ENCODE measurements around the gene C15orf61.

Gene C15orf61

DNA sequence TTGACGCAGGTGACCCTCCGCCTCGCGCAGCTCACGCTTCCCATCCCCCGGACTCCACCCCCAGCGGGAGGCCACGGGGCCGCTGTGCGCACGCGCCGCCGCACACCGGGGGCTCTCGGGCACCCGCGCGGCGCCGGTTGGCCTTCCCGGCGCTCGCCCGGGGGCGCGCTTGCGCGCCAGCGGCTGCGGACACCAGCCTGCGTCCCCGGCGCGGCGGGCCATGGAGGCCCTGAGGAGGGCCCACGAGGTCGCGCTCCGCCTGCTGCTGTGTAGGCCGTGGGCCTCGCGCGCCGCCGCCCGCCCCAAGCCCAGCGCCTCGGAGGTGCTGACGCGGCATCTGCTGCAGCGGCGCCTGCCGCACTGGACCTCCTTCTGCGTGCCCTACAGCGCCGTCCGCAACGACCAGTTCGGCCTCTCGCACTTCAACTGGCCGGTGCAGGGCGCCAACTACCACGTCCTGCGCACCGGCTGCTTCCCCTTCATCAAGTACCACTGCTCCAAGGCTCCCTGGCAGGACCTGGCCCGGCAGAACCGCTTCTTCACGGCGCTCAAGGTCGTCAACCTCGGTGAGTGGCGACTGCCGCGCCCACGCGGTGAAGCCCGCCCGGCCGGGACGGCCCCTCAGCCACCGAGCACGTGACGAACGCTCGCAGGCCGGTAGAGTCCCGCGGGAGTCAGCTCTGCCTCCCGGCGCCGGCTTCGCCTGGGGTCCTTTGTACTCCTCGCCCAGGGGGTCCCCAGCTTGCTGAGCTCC is at the start of gene C15orf61:
Gene C15orf61, plus strand, starts transcription at position 103 of the 754 bp plus-strand sequence. Its CDS starts 118 bp downstream, at position 221.
- DNase-seq, result no peak

DNA sequence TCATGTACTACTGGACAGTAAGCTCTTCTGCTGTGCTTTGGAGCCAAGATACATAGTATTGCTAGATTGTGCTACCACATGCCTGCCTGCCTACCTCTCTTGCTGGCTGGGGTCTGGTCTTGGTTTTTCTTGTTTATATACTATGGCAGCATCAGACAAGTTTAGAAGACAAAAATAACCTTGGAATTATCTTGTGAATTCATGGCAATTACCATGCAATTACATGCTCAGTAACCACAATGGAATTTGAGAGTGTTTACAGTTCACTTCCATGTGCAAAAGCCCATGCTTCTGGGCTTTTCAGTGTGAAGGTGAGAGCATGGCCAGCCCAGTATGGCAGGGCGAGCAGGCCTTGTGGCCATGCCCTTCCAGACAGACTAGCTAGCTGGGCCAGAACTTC is 48.0 kb upstream of the C15orf61 start:
- DNase-seq, result no peak

DNA sequence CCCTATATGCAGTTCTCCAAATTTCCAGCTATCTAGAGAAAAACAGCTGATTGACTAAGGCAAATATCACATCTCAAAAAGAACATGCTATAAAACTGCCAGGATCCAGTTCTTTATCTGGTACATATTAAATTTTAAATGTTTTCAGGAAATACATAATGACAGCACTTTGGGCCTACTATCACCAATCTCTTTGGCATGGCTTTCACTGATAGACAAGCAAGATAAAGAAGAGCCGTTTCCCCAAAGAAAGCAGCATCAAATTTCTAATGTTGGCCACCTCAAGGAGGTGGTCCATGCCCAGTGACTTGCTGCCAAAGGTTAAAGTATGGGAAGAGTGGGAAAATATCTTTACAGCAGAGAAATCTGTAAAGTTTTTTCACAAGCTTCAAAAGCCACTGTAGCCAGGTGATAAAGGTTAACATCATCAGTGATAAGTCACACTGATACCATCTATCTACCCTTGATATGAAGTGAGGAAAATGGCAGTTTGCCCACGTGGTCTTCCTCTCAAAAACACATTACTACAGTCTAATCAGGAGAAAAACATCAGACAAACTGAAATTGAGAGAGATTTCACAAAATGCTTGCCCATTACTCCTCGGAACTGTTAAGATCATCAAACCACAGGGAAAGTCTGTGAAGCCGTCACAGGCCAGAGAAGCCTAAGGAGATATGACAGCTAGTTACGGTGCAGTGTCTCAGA is 46.4 kb upstream of the C15orf61 start:
- no peak for DNase-seq

DNA sequence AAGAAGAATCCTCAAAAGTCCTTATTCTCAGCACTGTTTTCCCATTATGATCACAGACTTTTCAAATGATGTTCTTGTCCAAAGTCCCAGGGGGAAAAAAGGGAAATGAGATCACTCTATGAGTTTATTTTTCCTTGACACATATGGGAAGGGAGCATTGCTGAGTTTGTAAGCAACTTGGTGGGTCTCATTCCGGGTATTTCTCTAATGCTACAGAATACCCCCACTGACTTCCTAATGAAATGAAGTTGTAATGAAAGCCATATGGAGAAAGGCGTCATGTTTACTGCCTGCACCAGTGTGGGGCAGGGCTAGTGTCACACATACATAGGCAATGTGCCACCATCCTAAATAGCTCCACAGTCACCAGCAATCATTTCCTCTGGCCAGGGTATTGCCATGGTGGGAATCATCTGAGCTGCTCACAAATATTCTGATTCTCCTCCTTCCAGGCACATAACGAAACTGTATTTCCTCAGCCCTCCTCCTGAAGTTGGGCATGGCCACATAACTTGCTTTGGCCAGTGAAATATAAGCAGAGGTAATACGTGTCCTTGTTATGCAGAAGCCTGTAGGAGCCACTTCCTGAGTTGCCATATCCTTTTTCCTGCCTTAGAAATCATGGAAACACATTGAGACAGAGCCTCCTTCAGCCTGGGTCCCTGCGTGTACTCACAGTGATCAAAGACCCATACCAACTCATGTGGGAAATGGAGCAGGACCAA is 41.0 kb upstream of the C15orf61 start:
- DNase-seq, result no peak

DNA sequence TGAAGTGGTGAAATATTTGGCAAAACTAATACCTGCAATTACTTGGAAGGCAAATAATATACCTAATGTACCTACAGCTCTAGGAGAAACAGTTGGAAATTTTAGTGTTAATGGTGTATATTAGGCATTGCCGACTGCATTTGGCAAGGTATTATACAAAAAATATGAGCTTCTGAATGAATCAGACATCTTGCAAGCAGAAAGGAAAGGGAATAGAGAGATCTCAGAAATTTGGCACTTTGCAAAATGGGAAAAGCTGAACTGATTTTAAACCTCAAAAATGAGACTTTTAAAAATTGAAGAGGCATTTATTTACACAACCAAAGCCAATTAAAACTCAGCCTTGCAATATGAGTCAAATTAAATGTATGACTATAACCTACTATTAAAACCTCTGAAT is 40.2 kb upstream of the C15orf61 start:
- no peak for DNase-seq

DNA sequence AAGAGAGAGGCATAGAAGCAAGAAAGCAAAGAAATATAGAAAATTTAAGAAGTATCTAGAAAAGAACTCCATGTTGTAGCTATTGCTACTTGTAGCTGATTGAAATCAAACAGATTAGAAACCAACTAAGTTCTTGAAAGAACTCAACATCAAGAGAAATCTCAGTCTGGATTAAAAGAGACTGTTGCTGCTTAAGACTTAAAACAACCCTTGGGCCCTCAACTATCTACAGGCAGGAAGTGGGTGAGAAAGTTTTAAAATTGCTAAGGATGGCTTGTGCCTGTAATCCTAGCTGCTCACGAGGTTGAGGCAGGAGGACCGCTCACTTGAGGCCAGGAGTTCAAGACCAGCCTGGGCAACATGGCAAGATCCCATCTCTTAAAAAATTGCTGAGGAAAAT is 39.3 kb upstream of the C15orf61 start:
- no peak for DNase-seq

DNA sequence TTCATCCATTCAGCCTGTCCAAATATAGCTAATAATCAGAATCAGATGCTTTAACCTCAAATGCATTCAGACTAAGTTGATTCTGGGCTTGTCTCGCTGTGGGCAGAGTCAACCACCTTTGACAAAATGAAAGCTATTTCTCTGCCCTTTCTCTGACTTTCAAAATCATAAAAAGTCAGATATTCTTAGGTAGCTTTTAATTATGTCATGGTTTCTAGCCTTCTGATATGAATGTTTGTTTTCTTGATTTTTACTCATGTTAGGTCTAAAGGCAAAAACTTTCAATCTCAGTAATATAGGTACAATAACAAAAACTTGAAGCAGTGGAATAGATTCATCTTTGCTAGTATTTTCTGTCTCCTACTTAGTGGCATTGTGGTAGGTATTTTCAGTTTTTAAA is 25.3 kb upstream of the C15orf61 start:
- no peak for DNase-seq

DNA sequence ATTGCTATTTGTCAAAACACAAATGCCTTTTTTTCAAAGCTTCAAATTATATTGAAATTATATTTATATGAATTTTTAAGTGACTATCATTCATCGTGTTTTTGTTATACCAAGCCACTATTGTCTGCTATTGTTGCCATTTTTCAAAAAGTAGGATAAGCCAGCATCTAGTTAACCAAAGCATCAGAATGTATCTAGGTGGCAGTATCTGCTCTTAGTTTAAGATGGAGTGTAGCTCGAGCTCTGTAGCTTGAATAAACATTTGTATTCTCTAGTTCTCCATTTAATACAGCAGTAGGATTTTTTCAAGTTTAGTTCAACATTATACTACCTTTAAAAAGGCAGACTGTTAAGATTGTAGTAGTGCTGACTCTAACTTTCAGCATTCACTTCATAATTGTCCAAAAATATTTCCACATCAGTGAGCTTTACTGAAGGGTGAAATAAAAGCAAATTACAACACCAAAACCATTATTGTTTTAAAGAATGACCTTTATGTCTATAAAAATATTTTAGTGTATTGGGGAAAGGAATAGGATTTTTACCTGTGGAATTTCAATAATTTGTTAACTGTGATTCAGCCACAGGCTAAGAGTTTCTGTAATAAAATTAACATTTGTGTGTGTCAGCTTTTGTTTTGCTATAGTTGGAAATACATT is 19.6 kb upstream of the C15orf61 start:
- peak; percentile 6 for DNase-seq

DNA sequence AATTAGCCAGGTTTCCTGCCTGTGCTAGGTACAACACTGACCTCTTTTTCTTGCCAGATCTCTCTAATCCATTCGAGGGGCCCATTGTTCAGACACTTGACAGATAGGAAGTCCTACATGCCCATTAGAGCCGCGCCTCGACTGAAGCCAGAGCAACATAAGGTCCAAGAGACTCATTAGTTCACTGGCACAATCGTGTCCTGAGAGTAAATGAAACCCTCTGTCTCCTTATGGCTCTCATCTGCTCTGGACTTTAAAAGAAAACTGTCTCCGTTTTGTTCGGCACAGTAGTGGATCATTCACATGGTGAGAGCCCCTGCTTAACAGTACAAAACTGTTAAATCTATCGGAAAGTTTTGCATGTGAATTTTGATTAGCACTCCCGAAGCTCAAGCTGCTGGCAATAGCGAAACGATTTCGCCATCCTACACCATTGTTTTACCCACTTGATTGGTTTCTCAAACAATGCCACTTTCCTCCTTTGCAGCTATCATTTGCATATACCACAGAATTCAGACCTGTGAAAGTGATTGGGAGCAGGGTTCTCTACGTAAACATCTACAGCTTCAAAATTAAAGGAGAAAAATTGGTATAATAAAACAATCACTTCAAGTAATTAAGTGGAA is 19.0 kb upstream of the C15orf61 start:
- peak; percentile 18 for DNase-seq

DNA sequence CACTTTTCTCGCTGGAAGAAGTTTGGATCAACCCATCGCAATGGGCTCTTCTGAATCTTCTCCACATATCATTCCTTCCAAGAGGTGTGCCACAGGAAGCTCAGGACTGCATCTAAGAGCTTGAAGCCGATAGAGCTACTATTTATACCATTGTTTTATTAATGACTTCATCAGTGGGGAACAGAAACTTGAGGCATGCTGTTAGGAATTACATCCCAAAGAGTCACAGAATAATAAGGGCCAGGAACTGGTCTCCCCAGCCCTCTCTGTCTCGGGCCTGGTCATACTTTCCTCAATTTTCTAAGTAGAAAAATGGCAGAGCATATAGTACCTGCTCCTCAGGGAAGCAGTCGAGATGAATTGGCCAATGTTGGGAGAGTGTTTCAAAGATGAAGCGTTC is 16.9 kb upstream of the C15orf61 start:
- DNase-seq, result no peak

DNA sequence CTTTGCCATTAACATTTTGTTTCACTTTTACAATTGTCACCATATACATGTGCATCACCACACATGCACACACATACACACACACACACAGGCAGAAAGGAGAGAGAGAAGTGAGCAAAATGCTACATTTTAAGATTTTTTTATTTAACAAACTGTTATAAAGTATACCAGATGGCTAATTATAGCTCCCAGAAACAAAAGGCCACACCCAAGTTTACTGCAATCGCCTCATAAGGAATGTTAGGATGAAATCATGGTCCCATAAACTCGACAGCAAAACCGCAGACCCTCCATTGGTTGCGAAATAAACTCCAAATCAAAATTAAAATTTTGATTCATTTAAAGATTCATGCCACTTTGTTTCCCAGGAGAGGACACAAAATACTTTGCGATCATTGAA is 16.1 kb upstream of the C15orf61 start:
- DNase-seq, result no peak

DNA sequence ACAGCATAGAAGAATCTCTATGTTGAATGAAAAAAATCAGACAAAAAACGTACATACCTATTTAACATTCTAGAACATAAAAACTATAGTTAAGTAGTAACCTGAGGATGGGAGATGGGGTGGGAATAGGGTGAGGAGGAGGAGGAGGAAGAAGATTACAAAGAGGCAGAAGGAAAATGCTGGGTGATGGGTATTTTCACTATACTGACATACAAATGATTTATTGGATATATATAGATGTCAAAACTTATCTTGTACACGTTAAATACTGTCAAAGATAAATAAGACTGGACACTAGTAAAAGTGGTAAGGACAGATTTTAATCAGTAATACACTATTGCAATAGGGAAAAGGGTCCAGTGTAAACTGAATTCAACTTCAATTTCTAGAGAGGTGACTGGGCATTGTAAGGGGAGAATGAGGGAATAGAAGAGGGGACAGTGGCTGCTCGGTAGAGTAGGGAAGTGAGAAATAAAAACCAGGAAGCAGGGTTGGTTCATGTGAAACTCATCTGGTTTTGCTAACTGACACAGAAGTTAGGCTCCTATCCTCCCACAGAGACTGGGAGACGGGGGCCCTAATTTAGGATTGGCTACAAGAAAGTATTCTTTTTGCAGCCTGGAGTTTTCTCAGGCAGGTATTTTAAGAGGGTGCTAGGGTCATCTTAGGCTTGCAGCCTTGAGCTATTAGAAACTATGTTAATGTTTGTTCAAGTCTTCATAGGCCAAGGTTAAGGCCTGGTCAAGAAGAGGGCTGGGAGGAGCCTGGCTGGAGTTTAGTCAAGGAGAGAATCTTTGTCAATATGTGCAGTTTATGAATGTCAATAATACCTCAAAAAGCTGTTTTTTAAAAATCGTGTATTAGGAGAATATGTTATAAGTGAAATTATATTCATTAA is 15.0 kb upstream of the C15orf61 start:
- DNase-seq, result no peak

DNA sequence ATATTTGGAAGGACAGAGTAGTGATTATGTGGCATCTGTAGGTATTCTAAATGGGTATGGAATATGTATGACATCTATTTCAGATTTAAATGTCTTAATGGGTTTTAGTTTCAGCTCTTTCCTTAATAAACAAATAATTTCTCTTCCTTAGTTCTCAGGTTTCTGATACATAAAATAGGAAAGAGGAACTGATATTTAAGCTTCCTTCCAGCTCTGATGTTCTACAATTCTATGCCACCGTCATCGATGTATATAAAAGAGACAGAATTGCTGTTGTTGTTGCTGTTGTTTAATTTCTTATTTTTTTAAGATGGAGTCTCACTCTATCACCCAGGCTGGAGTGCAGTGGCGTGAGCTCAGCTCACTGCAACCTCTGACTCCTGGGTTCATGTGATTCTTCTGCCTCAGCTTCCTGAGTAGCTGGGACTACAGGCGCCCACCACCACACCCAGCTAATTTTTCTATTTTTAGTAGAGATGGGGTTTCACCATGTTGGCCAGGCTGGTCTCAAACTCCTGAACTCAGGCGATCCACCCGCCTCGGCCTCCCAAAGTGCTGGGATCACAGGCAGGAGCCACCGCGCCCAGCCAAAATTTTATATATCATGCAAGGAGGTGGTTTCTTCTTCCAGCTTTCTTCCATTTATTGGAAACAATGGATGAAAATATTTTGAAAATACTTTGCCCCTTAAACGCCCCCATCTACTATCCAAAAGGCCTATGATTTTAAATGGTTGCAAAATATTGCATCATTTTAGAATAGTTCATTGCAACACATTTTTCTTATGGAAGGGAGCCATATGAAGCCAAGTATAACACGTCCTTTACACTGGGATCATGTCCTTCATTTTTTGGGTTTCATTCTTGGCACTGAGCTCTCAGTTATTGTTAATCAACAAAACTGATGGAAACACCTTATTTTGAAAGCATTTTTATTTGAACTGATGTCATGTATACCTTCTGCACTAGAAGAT is 13.9 kb upstream of the C15orf61 start:
- no peak for DNase-seq

DNA sequence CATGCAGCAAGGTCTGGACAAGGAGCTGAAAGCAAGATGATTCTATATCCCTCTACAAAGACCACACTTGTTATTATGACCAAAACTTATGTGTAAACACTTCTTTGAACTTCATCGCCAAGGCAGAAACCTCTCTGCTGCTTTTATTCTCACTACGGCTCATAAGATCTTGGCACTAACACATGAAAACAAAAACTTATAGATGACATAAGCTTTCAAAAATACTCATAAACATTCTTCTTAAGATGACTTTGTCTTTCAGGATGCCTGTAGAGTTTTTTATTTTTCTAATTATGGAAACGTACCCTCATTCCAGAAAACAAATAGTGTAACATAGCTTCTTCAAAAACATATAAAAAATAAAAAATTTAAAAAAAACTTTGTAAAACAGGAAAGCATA is 12.5 kb upstream of the C15orf61 start:
- DNase-seq, result no peak

DNA sequence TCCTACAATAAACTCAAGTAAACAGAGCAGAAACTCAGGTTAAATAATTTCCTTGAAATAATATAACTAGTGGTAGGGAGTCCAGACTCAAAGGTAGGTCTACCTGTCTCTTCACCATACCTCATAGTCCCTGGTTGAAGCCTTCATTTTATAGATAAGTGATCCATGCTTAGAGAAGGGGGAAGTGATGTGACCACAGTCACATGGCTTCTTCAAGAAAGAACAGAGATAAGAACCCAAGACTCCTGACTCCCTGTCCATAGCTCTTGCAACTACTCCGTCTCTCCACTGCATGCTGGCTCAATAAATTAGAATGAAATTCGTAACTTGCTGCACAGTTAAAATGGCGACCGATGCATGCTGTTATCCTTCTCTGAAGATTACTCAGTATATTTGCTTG is 11.0 kb upstream of the C15orf61 start:
- no peak for DNase-seq

DNA sequence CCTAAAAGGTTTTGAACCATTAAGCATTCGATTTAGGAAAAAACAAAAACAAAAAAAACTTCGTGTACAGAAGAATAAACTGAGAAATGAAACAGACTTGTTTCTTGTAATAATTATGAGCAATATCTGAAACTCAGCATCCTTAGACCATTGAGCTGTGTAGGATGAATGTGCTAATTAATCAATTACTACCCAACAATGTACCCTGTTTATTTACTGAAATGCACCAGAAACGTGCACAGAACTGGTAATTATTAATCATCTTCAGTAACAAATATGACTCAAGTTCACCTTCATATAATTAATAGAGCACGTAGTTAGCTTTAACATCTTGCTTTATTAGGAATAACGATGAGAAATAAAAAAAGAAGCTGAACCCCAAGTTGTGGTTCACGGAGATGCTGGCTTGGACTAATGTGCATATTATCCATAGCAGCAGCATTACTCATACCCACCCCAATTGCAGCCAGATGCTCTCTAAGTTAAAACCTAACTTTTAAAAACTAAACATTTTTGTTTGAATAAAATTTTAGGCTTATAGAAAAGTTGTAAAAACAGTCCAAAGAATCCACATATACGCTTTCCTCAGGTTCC is 10.2 kb upstream of the C15orf61 start:
- DNase-seq, result no peak

DNA sequence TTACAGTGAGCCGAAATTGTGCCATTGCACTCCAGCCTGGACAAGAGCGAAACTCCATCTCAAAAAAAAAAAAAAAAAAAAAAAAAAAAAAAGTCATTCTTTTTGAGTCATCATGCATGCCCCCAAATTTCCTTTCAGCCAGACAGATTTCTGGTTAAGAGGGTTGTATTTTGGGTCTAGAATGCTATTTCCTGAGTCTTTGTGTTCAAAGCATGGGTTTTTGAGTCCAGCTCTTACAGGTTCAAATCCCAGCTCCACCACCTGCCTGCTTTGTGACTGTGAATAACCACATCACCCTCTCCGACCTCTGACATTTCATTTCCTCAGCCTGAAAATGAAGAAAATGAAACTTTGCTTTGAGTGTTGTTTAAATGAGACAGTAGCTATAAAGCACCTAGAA is 9.3 kb upstream of the C15orf61 start:
- DNase-seq, result no peak

DNA sequence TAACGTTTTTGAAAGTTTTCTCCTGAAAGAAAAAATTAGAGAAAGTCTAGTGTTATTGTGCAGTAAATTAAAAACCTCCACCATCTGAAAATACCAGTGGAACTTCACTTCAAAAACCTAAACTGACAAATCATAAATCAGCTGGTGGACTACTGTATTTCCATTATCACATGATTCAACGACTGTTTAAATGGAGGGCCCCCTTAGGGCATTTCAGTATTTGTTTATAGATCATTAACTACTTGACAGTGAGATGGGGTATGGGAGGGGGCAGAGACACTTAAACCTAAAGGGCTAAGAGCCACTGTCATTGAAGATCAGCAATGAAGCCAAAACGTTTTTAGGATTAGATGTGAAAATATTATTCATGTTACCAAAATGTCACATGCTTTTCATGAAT is 8.8 kb upstream of the C15orf61 start:
- peak; percentile 47 for DNase-seq

DNA sequence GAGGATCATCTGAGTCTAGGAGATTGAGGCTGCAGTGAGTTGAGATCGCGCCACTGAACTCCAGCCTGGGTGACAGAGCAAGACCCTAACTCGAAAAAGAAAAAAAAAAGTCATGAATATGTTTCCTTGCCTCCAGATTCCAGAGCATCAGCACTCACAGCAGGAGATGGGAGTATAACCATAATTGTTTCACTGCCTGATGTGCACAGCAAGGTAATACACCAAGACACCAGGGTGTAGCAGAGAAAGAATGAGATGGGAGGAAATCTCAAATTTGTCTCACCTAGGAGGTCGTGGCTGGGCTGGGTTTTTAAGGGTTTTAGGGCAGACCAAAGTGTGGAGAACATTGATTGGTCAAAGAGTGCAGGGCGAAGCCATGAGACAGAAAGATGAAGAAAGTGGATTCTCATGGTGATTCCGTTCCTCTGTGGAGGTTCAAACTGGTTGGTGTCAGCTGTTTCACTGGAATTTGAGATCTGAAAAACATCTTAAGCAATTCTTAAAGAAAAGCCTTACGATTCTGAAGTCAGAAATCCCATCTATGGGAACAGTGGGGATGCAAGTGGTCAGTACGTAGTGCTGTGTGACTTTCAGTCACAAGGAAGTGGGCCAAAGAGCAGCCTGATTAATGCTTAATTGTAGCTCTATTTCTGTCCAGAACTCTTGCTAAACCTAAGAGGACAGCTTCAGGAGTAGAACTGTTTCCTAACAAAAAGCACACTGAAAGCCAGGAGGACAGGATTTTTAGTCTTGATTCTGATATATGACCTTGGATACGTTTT is 7.8 kb upstream of the C15orf61 start:
- no peak for DNase-seq
